DOHH2 (cell line): Measurements from ENCODE around the gene MID1.

Source experiments
- H3F3A ChIP-seq: fragments of 200-600 bp; sonication (generic), shearing (Covaris generic); 2 replicates; pipeline ENCODE4 v1.6.0; 2016; ENCODE audit warnings: antibody characterized with exemption, mild to moderate bottlenecking; ENCODE audit not compliant: control insufficient read depth, insufficient read depth
- H3K27ac ChIP-seq: fragments of 200-600 bp; sonication (generic); 2 replicates; pipeline ENCODE4 v1.5.1; 2014; ENCODE audit warnings: low read depth, mild to moderate bottlenecking, low read length, moderate library complexity
- H3K27me3 ChIP-seq: fragments of 200-600 bp; sonication (generic); 2 replicates; pipeline ENCODE4 v1.6.1; 2014; ENCODE audit warnings: mild to moderate bottlenecking, low read length, mixed read lengths; ENCODE audit not compliant: control insufficient read depth
- H3K36me3 ChIP-seq: fragments of 200-600 bp; sonication (generic); 2 replicates; pipeline ENCODE4 v1.6.1; 2014; ENCODE audit warnings: mild to moderate bottlenecking, low read length, moderate library complexity, mixed read lengths; ENCODE audit not compliant: control insufficient read depth
- H3K4me1 ChIP-seq: fragments of 200-600 bp; sonication (generic); 2 replicates; pipeline ENCODE4 v1.6.1; 2014; ENCODE audit warnings: mild to moderate bottlenecking, low read length, mixed read lengths; ENCODE audit not compliant: control insufficient read depth
- H3K4me2 ChIP-seq: fragments of 200-600 bp; sonication (generic); 2 replicates; pipeline ENCODE4 v1.6.0; 2014; ENCODE audit warnings: mild to moderate bottlenecking, low read length, moderate library complexity
- H3K4me3 ChIP-seq: fragments of 200-600 bp; sonication (generic); 2 replicates; pipeline ENCODE4 v1.5.1; 2014; ENCODE audit warnings: mild to moderate bottlenecking, low read length, mixed read lengths
- H3K79me2 ChIP-seq: fragments of 200-600 bp; sonication (generic); 2 replicates; pipeline ENCODE4 v1.6.1; 2014; ENCODE audit warnings: mild to moderate bottlenecking, low read length, mixed read lengths; ENCODE audit not compliant: control insufficient read depth
- H3K9me2 ChIP-seq: fragments of 200-600 bp; sonication (generic); replicated peaks from 2 replicates; pipeline ENCODE4 v1.6.1; 2014; ENCODE audit warnings: mild to moderate bottlenecking, low read length, mixed read lengths; ENCODE audit not compliant: control insufficient read depth
- H3K9me3 ChIP-seq: fragments of 200-600 bp; sonication (generic); 2 replicates; pipeline ENCODE4 v1.6.1; 2014; ENCODE audit warnings: antibody characterized with exemption, low read length, mixed read lengths; ENCODE audit not compliant: control insufficient read depth, insufficient read depth
- H4K20me1 ChIP-seq: fragments of 200-600 bp; sonication (generic); 2 replicates; pipeline ENCODE4 v1.6.0; 2014; ENCODE audit warnings: low read depth, mild to moderate bottlenecking, antibody characterized with exemption, low read length, moderate library complexity; ENCODE audit not compliant: control insufficient read depth, insufficient read depth
- EZH2phosphoT487 ChIP-seq: fragments of 200-600 bp; sonication (generic); IDR thresholded peaks from 2 replicates; pipeline ENCODE4 v1.6.1; 2017; ENCODE audit warnings: borderline replicate concordance, mild to moderate bottlenecking, antibody characterized with exemption, low read length, moderate library complexity, mixed read lengths
- TF ChIP-seq, protein P1 (sequence below): fragments of 200-600 bp; sonication (generic); IDR thresholded peaks from one replicate; pipeline ENCODE4 v1.5.1; 2014; ENCODE audit warnings: antibody characterized with exemption, mild to moderate bottlenecking, low read depth, low read length; ENCODE audit not compliant: poor library complexity, severe bottlenecking

MID1 gene

GRCh38 chrX:10496345-10496965 is 123.9 kb downstream of the MID1 start:
- H3K79me2 ChIP-seq: no peaks in the 10 kb centered on the region
- no peak overlapping the region for H3K4me2 ChIP-seq
- H3K36me3 ChIP-seq: no peaks in the 10 kb centered on the region
- TF ChIP-seq EZH2phosphoT487: no peak
- no peak overlapping the region for H3K27ac ChIP-seq
- H3K9me2 ChIP-seq: no peaks in the 10 kb centered on the region
- H3F3A ChIP-seq: no peaks in the 10 kb centered on the region
- no peaks in the 10 kb centered on the region for H3K27me3 ChIP-seq
- H3K4me3 ChIP-seq: no peak overlapping the region
- no peaks in the 10 kb centered on the region for H4K20me1 ChIP-seq
- H3K9me3 ChIP-seq: no peaks in the 10 kb centered on the region
- H3K4me1 ChIP-seq: no peaks in the 10 kb centered on the region

DNA sequence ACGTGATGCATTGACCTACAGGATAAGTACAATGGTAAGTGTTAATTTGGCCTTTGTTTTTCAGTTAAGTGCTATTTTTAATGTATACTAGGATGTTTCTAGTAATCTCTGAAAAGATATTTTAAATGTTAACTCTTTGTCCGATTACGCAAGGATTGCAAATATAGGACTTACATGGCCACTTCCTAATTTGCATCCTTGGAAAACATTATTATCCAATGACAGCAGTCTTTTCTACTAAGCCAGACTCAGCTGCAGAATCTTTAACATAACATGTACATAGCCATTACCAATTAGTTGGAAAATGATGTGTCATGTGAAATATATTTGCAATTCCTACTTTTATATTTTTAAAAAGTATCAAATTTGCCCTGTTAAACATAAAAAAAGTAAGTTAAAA is 124.7 kb downstream of the MID1 start:
- TF ChIP-seq, protein P1, sequence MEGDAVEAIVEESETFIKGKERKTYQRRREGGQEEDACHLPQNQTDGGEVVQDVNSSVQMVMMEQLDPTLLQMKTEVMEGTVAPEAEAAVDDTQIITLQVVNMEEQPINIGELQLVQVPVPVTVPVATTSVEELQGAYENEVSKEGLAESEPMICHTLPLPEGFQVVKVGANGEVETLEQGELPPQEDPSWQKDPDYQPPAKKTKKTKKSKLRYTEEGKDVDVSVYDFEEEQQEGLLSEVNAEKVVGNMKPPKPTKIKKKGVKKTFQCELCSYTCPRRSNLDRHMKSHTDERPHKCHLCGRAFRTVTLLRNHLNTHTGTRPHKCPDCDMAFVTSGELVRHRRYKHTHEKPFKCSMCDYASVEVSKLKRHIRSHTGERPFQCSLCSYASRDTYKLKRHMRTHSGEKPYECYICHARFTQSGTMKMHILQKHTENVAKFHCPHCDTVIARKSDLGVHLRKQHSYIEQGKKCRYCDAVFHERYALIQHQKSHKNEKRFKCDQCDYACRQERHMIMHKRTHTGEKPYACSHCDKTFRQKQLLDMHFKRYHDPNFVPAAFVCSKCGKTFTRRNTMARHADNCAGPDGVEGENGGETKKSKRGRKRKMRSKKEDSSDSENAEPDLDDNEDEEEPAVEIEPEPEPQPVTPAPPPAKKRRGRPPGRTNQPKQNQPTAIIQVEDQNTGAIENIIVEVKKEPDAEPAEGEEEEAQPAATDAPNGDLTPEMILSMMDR: no peak
- no peak for TF ChIP-seq EZH2phosphoT487
- Histone ChIP-seq H3K36me3 (no peaks in the 10 kb centered on the region), H3K4me1 (no peaks in the 10 kb centered on the region), H3K4me3 (no peak overlapping the region), H3K27me3 (no peaks in the 10 kb centered on the region), H4K20me1 (no peaks in the 10 kb centered on the region), H3K79me2 (no peaks in the 10 kb centered on the region), H3K4me2 (no peak overlapping the region), H3K9me3 (no peaks in the 10 kb centered on the region), H3K9me2 (no peaks in the 10 kb centered on the region), H3K27ac (no peak overlapping the region), H3F3A (no peaks in the 10 kb centered on the region)

DNA sequence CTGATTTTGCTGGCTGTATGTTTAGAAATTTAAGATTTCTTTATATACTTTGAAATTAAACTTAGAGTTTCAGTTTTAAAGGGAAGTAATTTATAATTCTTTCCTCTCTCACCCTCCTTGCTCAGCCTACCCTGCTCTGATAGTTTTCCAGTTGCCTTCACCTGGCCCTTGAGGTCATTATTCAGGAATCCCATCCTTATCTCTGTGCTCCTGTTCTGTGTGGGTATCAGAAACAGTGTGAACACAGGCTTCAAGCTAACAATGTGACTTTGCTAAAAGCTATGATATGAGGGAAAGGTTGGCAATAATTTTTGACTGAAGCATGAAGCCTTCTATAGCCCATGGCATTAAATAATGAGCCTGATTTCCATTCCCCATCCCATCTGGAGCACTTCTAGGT is 128.1 kb downstream of the MID1 start:
- no peak overlapping the region for H3K27ac ChIP-seq
- H3K4me2 ChIP-seq: no peak overlapping the region
- no peak overlapping the region for H3K4me3 ChIP-seq
- H4K20me1 ChIP-seq: no peaks in the 10 kb centered on the region
- no peaks in the 10 kb centered on the region for H3K36me3 ChIP-seq
- no peaks in the 10 kb centered on the region for H3K9me2 ChIP-seq
- no peaks in the 10 kb centered on the region for H3F3A ChIP-seq
- H3K79me2 ChIP-seq: no peaks in the 10 kb centered on the region
- H3K27me3 ChIP-seq: no peaks in the 10 kb centered on the region
- H3K9me3 ChIP-seq: no peaks in the 10 kb centered on the region
- TF ChIP-seq, protein P1: no peak
- TF ChIP-seq EZH2phosphoT487: no peak
- no peaks in the 10 kb centered on the region for H3K4me1 ChIP-seq

- no peaks in the 10 kb centered on the region for H4K20me1 ChIP-seq
- H3K27ac ChIP-seq: no peak overlapping the region
- H3F3A ChIP-seq: no peaks in the 10 kb centered on the region
- no peaks in the 10 kb centered on the region for H3K9me2 ChIP-seq
- TF ChIP-seq, protein P1: no peak
- TF ChIP-seq EZH2phosphoT487: no peak
- H3K36me3 ChIP-seq: no peaks in the 10 kb centered on the region
- no peaks in the 10 kb centered on the region for H3K4me1 ChIP-seq
- no peaks in the 10 kb centered on the region for H3K79me2 ChIP-seq
- no peaks in the 10 kb centered on the region for H3K9me3 ChIP-seq
- H3K27me3 ChIP-seq: no peaks in the 10 kb centered on the region
- no peak overlapping the region for H3K4me3 ChIP-seq
- no peak overlapping the region for H3K4me2 ChIP-seq
These were observed 134.0 kb downstream of the MID1 start for GRCh38 chrX:10486373-10486772.
